Activated CD4-positive, alpha-beta T cell treated with anti-CD3 and anti-CD28 coated beads for 36 hours (primary cell): ENCODE data around the gene ADPGK. TPM values are rescaled to one million over a fixed set of nuclear protein-coding genes. Genes with fewer than 3 reads are reported as not detected.

Experiments
- ATAC-seq: fragments of 200-7000 bp; cut with Tn5 transposase; one replicate; pipeline ENCODE4 v1.10.0; 2021; ENCODE audit warnings: mild to moderate bottlenecking, moderate library complexity
- CTCF ChIA-PET: fragments of 350-600 bp; sonication (Branson Sonifier 250); formaldehyde crosslinking; loops from one replicate; lab custom pipeline; 2021; ENCODE audit warnings: antibody characterized with exemption; lab: Charles Lee
- POLR2A ChIA-PET: fragments of 350-600 bp; sonication (Branson Sonifier 250); formaldehyde crosslinking; loops from one replicate; lab custom pipeline; 2021; ENCODE audit warnings: antibody characterized with exemption, inconsistent platforms; lab: Charles Lee
- DNase-seq: peaks from one replicate; pipeline ENCODE4 v3.0.0-alpha.2; 2020
- H3K27ac Mint-ChIP-seq: one replicate; pipeline ENCODE4 v1.8.0; 2021; ENCODE audit warnings: mixed read lengths
- H3K27me3 Mint-ChIP-seq: one replicate; pipeline ENCODE4 v1.8.0; 2021; ENCODE audit warnings: mixed read lengths
- H3K36me3 Mint-ChIP-seq: one replicate; pipeline ENCODE4 v1.8.0; 2021; ENCODE audit warnings: low read depth, mixed read lengths
- H3K4me1 Mint-ChIP-seq: one replicate; pipeline ENCODE4 v1.8.0; 2021; ENCODE audit warnings: mixed read lengths
- H3K4me3 Mint-ChIP-seq: one replicate; pipeline ENCODE4 v1.8.0; 2021; ENCODE audit warnings: mild to moderate bottlenecking, moderate library complexity, mixed read lengths
- H3K9me3 Mint-ChIP-seq: one replicate; pipeline ENCODE4 v1.8.0; 2021; ENCODE audit warnings: low read depth, mixed read lengths
- intact Hi-C, 2 experiments: fragments of 100-400 bp; cut with DNase I in 1 of 2; cut with micrococcal nuclease in 1 of 2; formaldehyde crosslinking; loops; one replicate each; pipeline versions ENCODE4 v1.14.2 to v1.15.1; 2022 to 2024; cut with DNase I, micrococcal nuclease
- total RNA-seq, 2 experiments: library from RNA; stranded (reverse); gene quantifications; one replicate each; pipeline ENCODE4 v1.2.3, GENCODE V29; 2021

ADPGK gene
- total RNA-seq, 2 experiments from 2014 or later = 58.0 to 70.8 TPM

GRCh38 chr15:72781631-72782030, 1.9 kb downstream of the ADPGK start:
- Mint-ChIP-seq H3K4me3 (peak overlapping the region; percentile 97), H3K27ac (peak overlapping the region; percentile 1), H3K9me3 (no peaks in the 10 kb centered on the region), H3K4me1 (peaks cover 64% of the 10 kb centered on the region), H3K27me3 (no peaks in the 10 kb centered on the region), H3K36me3 (peaks cover 42% of the 10 kb centered on the region)
- ChIA-PET POLR2A (no interaction called here), CTCF (interaction anchor here (0.8 to 1.0 kb wide), 2 partner anchors 60 to 109 kb away, joined by 3 read pairs; no protein-coding TSS in a partner anchor)
- DNase-seq (no peak), ATAC-seq (no peak)
- intact Hi-C loops = loop anchor here (1.0 to 10.0 kb wide), 7 partner anchors 15 to 1213 kb away; partner anchors contain the start of genes PML (in 1 of the 2) and STOML1 (in 1 of the 2)

- Mint-ChIP-seq H3K4me1 (peaks cover 54% of the 10 kb centered on the region), H3K4me3 (no peak overlapping the region), H3K27ac (no peak overlapping the region), H3K36me3 (peaks cover 57% of the 10 kb centered on the region), H3K9me3 (no peaks in the 10 kb centered on the region), H3K27me3 (no peaks in the 10 kb centered on the region)
- POLR2A ChIA-PET = no interaction called here
- intact Hi-C loops = no loop called here
- CTCF ChIA-PET = interaction anchor here (0.6 to 1.9 kb wide), 6 partner anchors 10 to 57 kb away, joined by 3 to 4 read pairs (median 3); no protein-coding TSS in a partner anchor
- no peak for DNase-seq
- no peak for ATAC-seq
These were observed 4.8 kb downstream of the ADPGK start for GRCh38 chr15:72778796-72779195.

GRCh38 chr15:72774696-72775383, 8.7 kb downstream of the ADPGK start:
- Mint-ChIP-seq H3K27me3 (no peaks in the 10 kb centered on the region), H3K27ac (no peak overlapping the region), H3K36me3 (peaks cover 63% of the 10 kb centered on the region), H3K4me1 (peaks cover 44% of the 10 kb centered on the region), H3K9me3 (no peaks in the 10 kb centered on the region), H3K4me3 (no peak overlapping the region)
- ATAC-seq (no peak), DNase-seq (no peak)
- ChIA-PET CTCF (no interaction called here), POLR2A (no interaction called here)
- intact Hi-C loops = no loop called here

DNA sequence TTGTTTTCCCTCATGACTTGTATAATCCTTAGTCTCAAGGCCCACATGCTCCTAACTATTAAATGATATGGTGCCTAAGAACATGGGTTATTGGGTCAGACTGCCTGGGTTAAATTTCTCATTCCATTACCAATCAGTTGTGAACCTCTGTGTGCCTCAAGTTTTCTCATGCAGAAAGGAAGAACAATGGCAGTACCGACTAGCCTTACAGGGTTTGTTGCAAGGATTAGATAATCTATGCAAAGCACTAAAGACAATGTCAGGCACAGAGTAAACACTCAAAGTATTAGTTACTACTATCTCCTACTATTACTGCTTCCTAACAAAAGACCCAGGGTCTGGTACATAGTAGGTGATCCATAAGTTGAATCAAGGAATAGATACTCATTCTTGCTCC, 12.2 kb downstream of the ADPGK start:
- H3K4me1 Mint-ChIP-seq = peaks cover 23% of the 10 kb centered on the region
- ATAC-seq = no peak
- POLR2A ChIA-PET = interaction anchor here (0.6 kb wide), 1 partner anchor 834 kb away, joined by 6 read pairs; no protein-coding TSS in a partner anchor
- CTCF ChIA-PET = no interaction called here
- no peak for DNase-seq
- peaks cover 10% of the 10 kb centered on the region for H3K9me3 Mint-ChIP-seq
- peaks cover 76% of the 10 kb centered on the region for H3K36me3 Mint-ChIP-seq
- H3K27me3 Mint-ChIP-seq = no peaks in the 10 kb centered on the region
- H3K4me3 Mint-ChIP-seq = no peak overlapping the region
- peak overlapping the region; percentile 34 for H3K27ac Mint-ChIP-seq
- intact Hi-C loops = loop anchor here in 1 of 2 experiments (1.0 kb wide), 1 partner anchor 12 kb away; the partner anchor contains the start of gene ADPGK

DNA sequence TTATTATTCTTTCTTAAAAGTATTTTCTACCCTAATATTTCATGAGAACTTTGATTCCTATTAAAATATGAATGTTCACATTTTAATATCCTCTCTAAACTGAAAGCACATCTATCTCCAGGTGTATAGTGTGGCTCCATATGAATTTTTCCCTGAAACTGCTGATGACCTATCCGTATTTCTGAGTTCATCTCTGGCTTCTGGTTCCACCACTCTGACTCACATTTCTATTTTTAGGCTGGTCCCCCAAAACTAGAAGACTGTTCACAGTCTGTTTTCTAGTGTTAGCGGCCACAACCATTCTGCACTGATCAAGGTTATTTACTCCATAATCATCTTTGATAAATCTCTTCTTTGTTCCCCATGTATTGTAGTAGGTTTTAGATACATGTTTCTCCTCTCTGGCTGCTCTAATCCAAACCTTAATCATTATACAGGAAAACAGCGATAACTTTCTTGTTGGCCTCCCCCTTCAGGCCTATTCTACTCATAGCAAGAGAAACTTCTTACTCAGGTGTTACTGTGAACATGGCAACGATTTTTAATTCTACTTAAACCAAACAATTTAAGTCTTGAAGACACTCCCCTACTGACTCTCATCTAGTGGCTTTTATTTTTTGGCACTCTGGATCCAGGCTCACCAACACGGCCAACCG, 12.8 kb downstream of the ADPGK start:
- Mint-ChIP-seq H3K9me3 (peaks cover 10% of the 10 kb centered on the region), H3K27ac (peak overlapping the region; percentile 34), H3K36me3 (peaks cover 77% of the 10 kb centered on the region), H3K4me3 (no peak overlapping the region), H3K4me1 (peaks cover 20% of the 10 kb centered on the region), H3K27me3 (no peaks in the 10 kb centered on the region)
- DNase-seq (no peak), ATAC-seq (peak; percentile 94)
- ChIA-PET POLR2A (no interaction called here), CTCF (no interaction called here)
- intact Hi-C loops = loop anchor here in 1 of 2 experiments (1.0 kb wide), 1 partner anchor 12 kb away; the partner anchor contains the start of gene ADPGK

DNA sequence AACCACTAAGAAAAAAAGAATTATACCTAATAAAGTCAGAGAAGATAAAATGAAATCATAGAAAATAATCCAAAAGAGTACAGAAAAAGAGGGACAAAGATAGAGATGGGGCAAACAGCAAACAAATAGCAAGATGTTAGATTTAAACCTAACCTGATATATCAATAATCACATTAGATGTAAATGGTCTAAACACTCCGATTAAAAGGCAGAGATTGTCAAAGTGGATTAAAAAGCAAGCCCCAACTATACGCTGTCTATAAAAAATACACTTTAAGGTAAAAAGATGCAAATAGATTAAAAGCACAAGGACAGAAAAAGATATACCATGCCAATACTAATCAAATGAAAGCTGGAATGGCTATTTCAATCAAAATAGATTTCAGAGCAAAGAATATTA, 16.8 kb downstream of the ADPGK start:
- DNase-seq = no peak
- intact Hi-C loops = no loop called here
- H3K27me3 Mint-ChIP-seq = no peaks in the 10 kb centered on the region
- peaks cover 76% of the 10 kb centered on the region for H3K36me3 Mint-ChIP-seq
- no peak overlapping the region for H3K4me3 Mint-ChIP-seq
- no peak for ATAC-seq
- H3K9me3 Mint-ChIP-seq = peaks cover 10% of the 10 kb centered on the region
- POLR2A ChIA-PET = no interaction called here
- peaks cover 13% of the 10 kb centered on the region for H3K4me1 Mint-ChIP-seq
- H3K27ac Mint-ChIP-seq = no peak overlapping the region
- CTCF ChIA-PET = no interaction called here

DNA sequence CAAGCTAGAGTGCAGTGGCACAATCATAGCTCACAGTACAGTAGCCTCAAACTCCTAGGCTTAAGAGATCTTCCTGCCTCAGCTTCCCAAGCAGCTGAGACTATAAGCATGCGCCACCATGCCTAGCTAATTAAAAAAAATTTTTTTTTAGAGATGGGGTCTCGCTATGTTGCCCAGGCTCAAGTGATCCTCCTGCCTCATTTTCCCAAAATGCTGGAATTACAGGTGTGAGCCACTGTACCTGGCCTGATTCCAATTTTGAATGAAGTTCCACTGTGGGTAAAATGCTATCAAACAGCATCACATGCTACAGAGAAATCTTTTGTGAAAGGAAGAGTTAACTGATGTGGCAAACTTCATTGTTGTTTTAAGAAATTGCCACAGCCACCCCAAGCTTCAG, 17.5 kb downstream of the ADPGK start:
- Mint-ChIP-seq H3K9me3 (peaks cover 10% of the 10 kb centered on the region), H3K27ac (no peak overlapping the region), H3K27me3 (no peaks in the 10 kb centered on the region)

GRCh38 chr15:72764656-72765055, 18.9 kb downstream of the ADPGK start:
- H3K9me3 Mint-ChIP-seq = peaks cover 10% of the 10 kb centered on the region
- peaks cover 11% of the 10 kb centered on the region for H3K4me1 Mint-ChIP-seq
- H3K27ac Mint-ChIP-seq = no peak overlapping the region
- ChIA-PET POLR2A (interaction anchor here (0.7 to 0.8 kb wide), 2 partner anchors 11 to 78 kb away, joined by 3 read pairs; no protein-coding TSS in a partner anchor), CTCF (interaction anchor here (0.7 to 0.9 kb wide), 3 partner anchors 12 to 77 kb away, joined by 3 to 5 read pairs (median 4); no protein-coding TSS in a partner anchor)
- no peaks in the 10 kb centered on the region for H3K27me3 Mint-ChIP-seq
- ATAC-seq = no peak
- H3K36me3 Mint-ChIP-seq = peaks cover 73% of the 10 kb centered on the region
- no peak overlapping the region for H3K4me3 Mint-ChIP-seq
- DNase-seq = no peak
- intact Hi-C loops = no loop called here

More for the DNA sequence above, 17.5 kb downstream of the ADPGK start:
- Mint-ChIP-seq H3K36me3 (peaks cover 73% of the 10 kb centered on the region), H3K4me3 (no peak overlapping the region), H3K4me1 (peaks cover 9% of the 10 kb centered on the region)
- intact Hi-C loops = no loop called here
- ChIA-PET POLR2A (no interaction called here), CTCF (interaction anchor here (0.6 to 1.2 kb wide), 2 partner anchors 44 to 871 kb away, joined by 3 to 5 read pairs; no protein-coding TSS in a partner anchor)
- ATAC-seq = no peak
- DNase-seq = no peak

GRCh38 chr15:72760590-72761260, 22.8 kb downstream of the ADPGK start:
- peaks cover 12% of the 10 kb centered on the region for H3K4me1 Mint-ChIP-seq
- H3K36me3 Mint-ChIP-seq = peaks cover 65% of the 10 kb centered on the region
- no peak for ATAC-seq
- H3K9me3 Mint-ChIP-seq = no peaks in the 10 kb centered on the region
- no peaks in the 10 kb centered on the region for H3K27me3 Mint-ChIP-seq
- ChIA-PET CTCF (no interaction called here), POLR2A (no interaction called here)
- no peak overlapping the region for H3K4me3 Mint-ChIP-seq
- DNase-seq = no peak
- intact Hi-C loops = no loop called here
- H3K27ac Mint-ChIP-seq = no peak overlapping the region

GRCh38 chr15:72758182-72758581, 25.4 kb downstream of the ADPGK start:
- H3K9me3 Mint-ChIP-seq = no peaks in the 10 kb centered on the region
- ChIA-PET CTCF (interaction anchor here (1.0 to 1.3 kb wide), 2 partner anchors 8 to 36 kb away, joined by 4 to 5 read pairs; no protein-coding TSS in a partner anchor), POLR2A (interaction anchor here (0.6 kb wide), 1 partner anchor 15 kb away, joined by 4 read pairs; no protein-coding TSS in a partner anchor)
- peaks cover 31% of the 10 kb centered on the region for H3K4me1 Mint-ChIP-seq
- no peak for ATAC-seq
- H3K27ac Mint-ChIP-seq = no peak overlapping the region
- no peak overlapping the region for H3K4me3 Mint-ChIP-seq
- intact Hi-C loops = no loop called here
- peaks cover 72% of the 10 kb centered on the region for H3K36me3 Mint-ChIP-seq
- no peak for DNase-seq
- H3K27me3 Mint-ChIP-seq = no peaks in the 10 kb centered on the region

DNA sequence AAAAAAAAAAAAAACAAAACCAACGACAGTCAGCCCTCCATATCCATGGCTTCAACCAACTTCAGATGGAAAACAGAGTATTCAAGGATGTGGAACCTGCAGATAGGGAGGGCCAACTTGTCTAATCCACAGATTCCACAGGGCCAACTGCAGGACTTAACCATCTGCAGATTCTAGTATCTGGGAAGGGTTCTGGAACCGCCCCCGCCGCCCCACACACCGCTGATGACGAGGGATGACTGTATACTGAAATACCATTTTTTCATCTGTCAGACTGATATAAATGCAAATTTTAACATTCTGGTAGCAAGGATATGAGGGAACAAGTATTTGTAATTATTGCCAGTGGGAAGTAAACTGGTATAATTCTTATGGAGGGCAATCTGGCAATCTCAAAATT, 29.5 kb downstream of the ADPGK start:
- Mint-ChIP-seq H3K4me3 (no peak overlapping the region), H3K27me3 (no peaks in the 10 kb centered on the region), H3K36me3 (peaks cover 66% of the 10 kb centered on the region), H3K27ac (peak overlapping the region; percentile 5), H3K4me1 (peaks cover 34% of the 10 kb centered on the region), H3K9me3 (no peaks in the 10 kb centered on the region)
- DNase-seq = no peak
- intact Hi-C loops = no loop called here
- CTCF ChIA-PET = interaction anchor here (0.5 to 3.5 kb wide), 2 partner anchors 9 to 32 kb away, joined by 3 to 23 read pairs; no protein-coding TSS in a partner anchor
- no peak for ATAC-seq
- POLR2A ChIA-PET = no interaction called here
